Karpas-422 (cell line): ENCODE results near the gene HEXB. TPM values are rescaled to one million over a fixed set of nuclear protein-coding genes. Genes with fewer than 3 reads are reported as not detected.

Experiments used
- DNase-seq: peaks from one replicate; pipeline ENCODE4 v3.0.0-alpha.2; 2015
- H2AFZ ChIP-seq: fragments of 200-600 bp; sonication (generic); 2 replicates; pipeline ENCODE4 v1.6.1; 2014; ENCODE audit warnings: antibody characterized with exemption, low read length, mixed read lengths
- H3K27ac ChIP-seq: fragments of 200-600 bp; sonication (generic); 2 replicates; pipeline ENCODE4 v1.5.1; 2014; ENCODE audit warnings: mild to moderate bottlenecking, low read length, moderate library complexity
- H3K27me3 ChIP-seq: fragments of 200-600 bp; sonication (generic); 2 replicates; pipeline ENCODE4 v1.6.1; 2014; ENCODE audit warnings: low read length, mixed read lengths
- H3K36me3 ChIP-seq: fragments of 200-600 bp; sonication (generic); 2 replicates; pipeline ENCODE4 v1.6.1; 2014; ENCODE audit warnings: low read length, mixed read lengths; ENCODE audit not compliant: insufficient read depth
- H3K4me1 ChIP-seq: fragments of 200-600 bp; sonication (generic); 2 replicates; pipeline ENCODE4 v1.6.1; 2014; ENCODE audit warnings: mild to moderate bottlenecking, low read length, mixed read lengths
- H3K4me2 ChIP-seq: fragments of 200-600 bp; sonication (generic); 2 replicates; pipeline ENCODE4 v1.6.1; 2014; ENCODE audit warnings: low read length, low read depth, mild to moderate bottlenecking; ENCODE audit not compliant: poor library complexity, severe bottlenecking
- H3K4me3 ChIP-seq: fragments of 200-600 bp; sonication (generic); 2 replicates; pipeline ENCODE4 v1.5.1; 2014; ENCODE audit warnings: mild to moderate bottlenecking, antibody characterized with exemption, low read length, mixed read lengths
- H3K79me2 ChIP-seq: fragments of 200-600 bp; sonication (generic); 2 replicates; pipeline ENCODE4 v1.6.1; 2014; ENCODE audit warnings: mild to moderate bottlenecking, low read length, mixed read lengths
- H3K9ac ChIP-seq: fragments of 200-600 bp; sonication (generic); 2 replicates; pipeline ENCODE4 v1.6.0; 2014; ENCODE audit warnings: low read length
- H3K9me2 ChIP-seq: fragments of 200-600 bp; sonication (generic), shearing (Covaris generic); replicated peaks from 2 replicates; pipeline ENCODE4 v1.6.0; 2014; ENCODE audit warnings: mild to moderate bottlenecking, low read length, moderate library complexity; ENCODE audit not compliant: insufficient read depth
- H3K9me3 ChIP-seq: fragments of 300-700, 200-600 bp; sonication (generic); 2 replicates; pipeline ENCODE4 v1.6.1; 2014; ENCODE audit warnings: low read length, mixed read lengths
- H4K20me1 ChIP-seq: fragments of 200-600 bp; sonication (generic); 2 replicates; pipeline ENCODE4 v1.6.1; 2014; ENCODE audit warnings: mild to moderate bottlenecking, antibody characterized with exemption, low read length, low read depth; ENCODE audit not compliant: insufficient read depth
- small RNA-seq: library from RNA; depleted of rRNA; stranded (forward); fragments of <200 nt; gene quantifications from one replicate; pipeline ENCODE3, GENCODE V24; 2014
- total RNA-seq: library from RNA; depleted of rRNA; stranded (reverse); fragments of >200 nt; shearing (Covaris generic); gene quantifications from 2 replicates; pipeline ENCODE4 v1.2.3, GENCODE V29; 2014; ENCODE audit warnings: low replicate concordance; rRNA removed

Gene HEXB
- total RNA-seq, 1 experiment from 2014 or later: 70.2 TPM

GRCh38 chr5:74765929-74766328 lies 80.9 kb downstream of the HEXB start:
- Histone ChIP-seq H3K36me3 (peaks cover 23% of the 10 kb centered on the region; the same call in 1 of the 2 replicates), H3K9ac (peak overlapping the region; percentile 83), H3K27ac (no peak overlapping the region), H3K27me3 (no peaks in the 10 kb centered on the region), H4K20me1 (peaks cover 11% of the 10 kb centered on the region), H2AFZ (no peak overlapping the region), H3K4me2 (peak overlapping the region; percentile 79), H3K4me1 (peaks cover 27% of the 10 kb centered on the region), H3K9me2 (no peaks in the 10 kb centered on the region), H3K4me3 (peak overlapping the region; percentile 97), H3K9me3 (no peaks in the 10 kb centered on the region), H3K79me2 (peaks cover 83% of the 10 kb centered on the region)
- no peak for DNase-seq

DNA sequence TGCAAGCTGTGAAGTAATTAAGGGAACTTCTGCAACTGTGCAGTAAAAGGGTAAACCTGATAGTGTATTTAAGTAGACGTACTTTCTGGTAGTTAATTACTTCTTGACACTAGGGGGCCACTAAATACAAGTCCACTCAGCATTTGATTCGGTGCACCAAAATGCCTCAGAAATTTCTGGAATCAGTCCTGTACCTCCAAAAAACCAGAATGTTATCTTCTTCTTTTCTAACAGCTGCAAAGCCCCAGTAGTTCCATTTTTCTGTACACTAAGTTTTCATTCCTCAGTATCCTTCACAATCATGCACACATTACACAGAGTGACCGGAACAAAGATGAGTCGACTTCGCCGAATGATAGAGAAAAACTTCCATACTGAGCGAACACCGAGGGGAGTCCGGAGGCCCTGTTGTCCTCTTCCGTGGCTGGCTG lies 81.4 kb downstream of the HEXB start:
- Histone ChIP-seq H3K4me1 (peaks cover 27% of the 10 kb centered on the region), H4K20me1 (peaks cover 11% of the 10 kb centered on the region), H2AFZ (peak overlapping the region; percentile 91), H3K4me2 (peak overlapping the region; percentile 79), H3K9me3 (no peaks in the 10 kb centered on the region), H3K36me3 (peaks cover 25% of the 10 kb centered on the region; the same call in 1 of the 2 replicates), H3K9ac (peak overlapping the region; percentile 83), H3K9me2 (no peaks in the 10 kb centered on the region), H3K4me3 (peak overlapping the region; percentile 97), H3K27ac (peak overlapping the region; percentile 57; the same call in 1 of the 2 replicates), H3K79me2 (peaks cover 78% of the 10 kb centered on the region), H3K27me3 (no peaks in the 10 kb centered on the region)
- DNase-seq: peak; percentile 80

- H2AFZ ChIP-seq: peak within 1 kb of the TSS; percentile 91
- peaks cover 72% of the 10 kb centered on the region for H3K79me2 ChIP-seq
- H3K4me3 ChIP-seq: peak within 1 kb of the TSS; percentile 97
- H3K9ac ChIP-seq: peak within 1 kb of the TSS; percentile 83
- H3K9me2 ChIP-seq: no peaks in the 10 kb centered on the region
- no peaks in the 10 kb centered on the region for H3K9me3 ChIP-seq
- H3K27me3 ChIP-seq: no peaks in the 10 kb centered on the region
- peaks cover 27% of the 10 kb centered on the region for H3K4me1 ChIP-seq
- H3K27ac ChIP-seq: peak within 1 kb of the TSS; percentile 61
- peaks cover 25% of the 10 kb centered on the region; the same call in 1 of the 2 replicates for H3K36me3 ChIP-seq
- peak within 1 kb of the TSS; percentile 85 for H3K4me2 ChIP-seq
- DNase-seq: peak; percentile 98
- H4K20me1 ChIP-seq: peaks cover 11% of the 10 kb centered on the region
Measured at GRCh38 chr5:74766849-74767578, 82.0 kb downstream of the HEXB start, which contains the start of the genes GFM2 and NSA2. Gene GFM2 (minus strand): TSS chr5:74767117. CDS start chr5:74763742, 3,375 bp downstream. Gene NSA2 (plus strand): TSS chr5:74767249. CDS start chr5:74767361, 112 bp downstream.

- peak overlapping the region; percentile 83 for H3K9ac ChIP-seq
- peaks cover 67% of the 10 kb centered on the region for H3K79me2 ChIP-seq
- peak overlapping the region; percentile 74 for H2AFZ ChIP-seq
- no peaks in the 10 kb centered on the region for H3K9me2 ChIP-seq
- H3K9me3 ChIP-seq: no peaks in the 10 kb centered on the region
- peaks cover 27% of the 10 kb centered on the region for H3K4me1 ChIP-seq
- peak overlapping the region; percentile 61 for H3K27ac ChIP-seq
- H3K27me3 ChIP-seq: no peaks in the 10 kb centered on the region
- H3K4me3 ChIP-seq: peak overlapping the region; percentile 97
- peak overlapping the region; percentile 85 for H3K4me2 ChIP-seq
- H4K20me1 ChIP-seq: peaks cover 11% of the 10 kb centered on the region
- peak; percentile 77 for DNase-seq
- peaks cover 28% of the 10 kb centered on the region for H3K36me3 ChIP-seq
Measured at GRCh38 chr5:74767579-74767913, 82.5 kb downstream of the HEXB start.

Small RNA genes within 50 kb of the gene (small RNA-seq; reads per million reads assigned to genes)
- gene RNU6-658P: not detected

Other genes starting within 250 kb of the HEXB start
- 0.15 and 0.25 TPM in 2 replicates for gene ENC1, start 44.5 kb upstream of the HEXB start, total RNA-seq
- gene GFM2, start 81.9 kb downstream of the HEXB start, total RNA-seq: 33.4 and 44.5 TPM in 2 replicates
- 117 and 131 TPM in 2 replicates for gene NSA2, start 82.0 kb downstream of the HEXB start, total RNA-seq
- not detected in 2 replicates for gene FAM169A, start 181.2 kb downstream of the HEXB start, total RNA-seq